Globus pallidus (tissue), 1 donor: ENCODE results near the gene SENP2.
"Not testable (repeated sequence)": the region's sequence is repeated elsewhere in the genome, so short reads cannot be mapped to it uniquely, and the experiment has no call there.

Source experiments
- DNase-seq: peaks from one replicate; pipeline ENCODE4 v3.0.0-alpha.2; 2015; ENCODE audit warnings: low spot score

SENP2 gene

DNA sequence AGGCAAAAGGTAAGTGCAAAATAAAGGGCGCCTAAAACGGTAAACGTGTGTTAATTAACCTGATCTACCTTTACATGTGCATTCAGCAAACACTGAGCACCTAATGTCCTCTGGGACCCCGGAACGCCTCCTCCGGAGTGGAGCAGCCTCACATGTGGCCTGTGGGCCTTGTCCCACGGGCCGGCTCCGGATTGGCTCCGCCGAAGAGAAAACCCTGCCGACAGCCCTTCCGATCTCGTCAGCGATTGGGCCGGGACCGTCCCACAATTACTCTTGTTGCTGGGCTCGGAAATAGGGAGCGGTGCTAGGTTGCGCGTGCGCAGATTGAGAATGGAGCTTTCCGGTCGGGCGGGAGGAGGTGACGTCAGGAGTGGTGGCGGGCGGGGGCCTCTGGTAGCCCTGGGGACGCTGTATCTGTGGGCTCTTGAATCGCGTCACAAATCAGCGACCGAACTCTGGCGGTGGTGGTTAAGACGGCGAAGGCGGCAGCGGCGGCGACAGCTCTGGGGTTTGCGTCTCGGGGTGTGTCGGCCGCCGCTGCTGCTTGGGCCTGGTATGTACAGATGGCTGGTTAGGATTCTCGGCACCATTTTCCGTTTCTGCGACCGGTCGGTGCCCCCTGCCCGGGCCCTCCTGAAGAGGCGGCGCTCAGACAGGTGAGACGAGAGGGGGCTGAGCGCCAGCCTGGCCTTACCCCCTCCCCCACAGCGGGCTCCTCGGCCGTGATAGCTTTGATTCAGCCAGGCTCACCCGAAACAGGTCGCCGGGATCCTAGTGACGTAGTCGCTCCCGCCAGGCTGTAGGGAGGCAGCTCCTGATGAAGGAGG lies at the start of gene SENP2:
TSS of gene SENP2 (plus strand) at position 437 of the 827 bp plus-strand sequence. CDS start at position 556, 119 bp downstream.
- peak; percentile 99 for DNase-seq

DNA sequence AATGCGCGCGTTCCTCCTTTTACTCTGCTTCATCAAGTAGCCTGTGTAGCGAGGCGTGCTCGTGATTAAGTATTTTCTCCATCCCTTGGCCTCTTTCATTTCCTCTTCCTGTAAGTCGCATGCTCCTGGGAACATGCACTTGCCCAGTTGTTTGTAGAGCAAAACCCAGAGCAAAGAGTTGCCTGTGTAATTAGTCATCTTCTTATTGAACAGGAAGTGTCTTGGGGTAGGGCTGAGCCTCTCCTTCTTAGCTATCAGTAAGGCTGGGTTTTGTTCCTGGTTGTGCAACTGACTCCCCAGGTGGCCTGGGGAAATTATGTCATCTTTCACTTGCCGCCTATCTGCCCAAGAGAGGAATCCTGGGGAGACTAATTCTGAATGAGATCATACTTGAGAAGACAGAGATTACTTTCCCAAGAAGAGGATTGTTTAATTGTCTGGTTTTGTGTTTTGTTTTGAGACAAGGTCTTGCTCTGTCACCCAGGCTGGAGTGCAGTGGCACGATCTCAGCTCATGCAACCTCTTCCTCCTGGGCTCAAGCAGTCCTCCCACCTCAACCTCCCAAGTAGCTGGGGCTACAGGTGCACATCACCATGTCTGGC lies 48.6 kb upstream of the SENP2 start:
- DNase-seq: no peak

GRCh38 chr3:185539934-185540333 lies 46.2 kb upstream of the SENP2 start:
- DNase-seq: no peak

DNA sequence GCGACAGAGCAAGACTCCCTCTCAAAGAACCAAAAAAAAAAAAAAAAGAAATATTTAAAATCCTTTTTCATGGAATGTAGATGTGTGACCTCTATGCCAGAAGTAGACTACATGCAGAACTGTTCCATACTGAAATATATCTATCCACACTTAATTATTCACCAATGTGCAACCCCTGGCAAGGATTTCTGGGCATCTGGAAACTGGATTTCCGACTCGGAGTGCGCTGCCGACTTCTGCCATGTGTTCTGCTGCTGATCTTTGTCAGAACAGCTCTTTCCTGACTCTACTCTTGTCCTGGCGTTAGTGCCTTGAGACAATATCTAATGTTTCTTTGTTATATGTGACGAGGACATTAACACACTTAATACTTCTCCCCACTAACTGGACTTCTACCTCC lies 45.4 kb upstream of the SENP2 start:
- no peak for DNase-seq

DNA sequence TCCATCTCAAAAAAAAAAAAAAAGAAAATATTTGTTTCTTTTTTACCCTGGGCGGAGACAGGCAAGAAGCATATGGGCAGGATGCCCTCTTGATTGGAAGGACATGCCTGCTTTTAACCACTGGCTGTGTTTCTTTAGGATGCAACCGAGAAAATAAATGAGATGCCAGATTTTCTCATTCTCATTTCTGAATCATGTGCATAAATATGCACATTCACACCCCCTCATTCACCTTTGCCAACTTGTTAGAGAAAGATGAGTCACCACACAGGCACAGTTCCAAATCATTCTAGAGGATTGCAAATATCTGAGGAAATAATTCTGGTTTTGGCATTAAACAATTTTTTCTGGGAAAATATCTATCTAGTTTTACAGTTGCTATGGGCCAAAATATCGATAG lies 37.0 kb upstream of the SENP2 start:
- no peak for DNase-seq

- no peak for DNase-seq
Observed at GRCh38 chr3:185549651-185550111, 36.4 kb upstream of the SENP2 start.

- no peak for DNase-seq
Observed at GRCh38 chr3:185552358-185552877, 33.7 kb upstream of the SENP2 start, which contains the start of gene LIPH. Gene LIPH (minus strand): TSS chr3:185552588. CDS start chr3:185552471, 117 bp downstream.

DNA sequence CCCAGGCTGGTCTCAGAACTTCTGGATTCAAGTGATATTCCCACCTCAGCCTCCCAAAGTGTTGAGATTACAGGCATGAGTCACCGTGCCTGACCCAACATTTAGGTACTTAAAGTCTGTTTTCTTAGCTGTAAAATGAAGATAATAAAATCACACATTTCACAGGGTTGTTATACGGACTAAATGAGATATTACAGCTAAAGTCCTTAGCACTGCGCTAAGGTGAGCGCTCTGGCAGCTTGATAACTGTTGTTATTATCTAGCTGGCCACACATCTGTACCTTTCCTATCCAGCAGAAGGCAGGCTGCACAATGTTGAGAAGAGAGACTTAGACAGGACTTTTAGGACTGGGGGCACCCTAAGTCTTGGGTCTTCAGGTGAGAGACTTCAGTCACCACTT lies 31.0 kb upstream of the SENP2 start:
- DNase-seq: no peak

DNA sequence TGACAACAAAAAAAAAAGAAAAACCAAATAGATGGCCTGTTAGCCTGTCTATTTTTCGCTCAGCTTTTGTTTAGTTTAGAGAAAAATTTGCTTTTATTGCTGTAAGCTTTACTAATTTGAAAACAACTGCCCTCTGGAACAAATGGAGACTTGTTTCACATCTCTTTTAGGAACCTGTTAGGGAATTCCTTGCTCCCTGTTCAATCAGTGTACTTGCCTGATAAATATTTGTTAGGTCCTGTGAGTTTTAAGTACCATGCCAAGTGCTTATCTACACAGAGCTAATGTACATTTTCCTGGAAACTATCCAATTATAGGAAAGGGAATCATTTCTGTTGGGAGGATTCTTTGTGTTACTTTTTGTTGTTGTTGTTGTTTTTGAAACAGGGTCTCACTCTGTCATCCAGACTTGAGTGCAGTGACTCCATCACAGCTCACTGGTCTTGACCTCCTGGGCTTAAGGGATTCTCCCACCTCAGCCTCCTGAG lies 30.2 kb upstream of the SENP2 start:
- DNase-seq: no peak

- DNase-seq: not testable (repeated sequence)
Observed at GRCh38 chr3:185556640-185557039, 29.5 kb upstream of the SENP2 start.

DNA sequence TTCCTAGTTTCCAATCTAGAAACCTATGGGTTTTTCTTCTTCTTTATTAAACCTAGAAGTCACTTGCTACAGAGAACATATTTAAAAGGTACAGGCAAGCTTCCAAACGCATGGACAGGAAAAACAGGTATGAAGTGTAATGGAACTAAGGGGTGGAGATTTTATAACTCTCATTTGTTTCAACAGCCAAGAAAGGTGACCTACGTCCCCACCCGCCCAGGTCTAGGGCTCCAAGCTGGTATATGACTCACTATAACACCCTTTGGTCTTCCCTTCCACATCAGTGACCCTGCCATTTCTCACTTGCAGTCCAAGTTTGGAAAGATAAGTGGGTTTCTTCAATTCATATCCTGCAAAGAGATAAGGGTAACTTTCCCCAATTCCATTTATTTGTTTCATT lies 27.7 kb upstream of the SENP2 start:
- no peak for DNase-seq

GRCh38 chr3:185559706-185560090 lies 26.4 kb upstream of the SENP2 start:
- no peak for DNase-seq

DNA sequence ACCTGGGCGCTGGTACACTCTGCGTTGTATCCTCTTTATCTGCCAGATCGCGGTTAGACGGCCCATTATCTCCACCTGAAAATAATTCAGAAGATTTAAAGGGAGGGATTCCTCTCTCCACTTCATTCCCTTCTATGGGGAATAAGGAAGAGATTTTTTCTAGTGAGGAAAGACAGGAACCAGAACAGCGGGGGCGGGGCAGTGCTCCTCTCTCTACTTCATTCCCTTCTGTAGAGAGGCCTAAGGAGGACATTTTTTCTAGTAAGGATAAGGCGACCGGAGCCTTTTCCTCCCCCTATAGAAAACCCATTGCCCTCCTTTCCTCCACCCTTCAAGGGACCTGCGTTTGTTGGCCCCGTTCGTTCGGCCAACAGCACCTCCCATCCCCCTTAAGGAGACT lies 25.4 kb upstream of the SENP2 start:
- no peak for DNase-seq

- DNase-seq: no peak
Observed at GRCh38 chr3:185561374-185561943, 24.6 kb upstream of the SENP2 start.

DNA sequence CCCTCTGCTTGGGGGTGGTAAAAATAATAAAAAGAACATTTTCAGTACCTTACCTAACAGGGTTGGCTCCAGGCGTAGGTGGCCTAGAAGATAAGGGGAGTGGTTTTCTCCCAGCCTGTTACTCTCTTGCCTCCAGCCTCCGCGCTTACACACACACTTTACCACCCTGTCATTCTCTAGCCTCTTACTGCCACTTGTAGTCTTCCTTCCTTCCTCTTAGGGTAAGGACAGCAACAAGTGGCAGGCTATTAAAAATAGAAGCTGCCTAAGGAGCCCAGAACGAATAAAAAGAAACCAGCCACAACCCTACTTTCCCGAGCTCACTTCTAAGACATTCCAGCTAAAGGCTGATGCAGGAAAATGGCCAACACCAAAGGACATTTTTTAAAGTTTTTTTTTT lies 24.1 kb upstream of the SENP2 start:
- no peak for DNase-seq

- DNase-seq: no peak
Observed at GRCh38 chr3:185572183-185572582, 13.9 kb upstream of the SENP2 start.

GRCh38 chr3:185575108-185575869 lies 10.8 kb upstream of the SENP2 start:
- DNase-seq: not testable (repeated sequence)

- no peak for DNase-seq
Observed at GRCh38 chr3:185582236-185582635, 3.9 kb upstream of the SENP2 start.

GRCh38 chr3:185582871-185583270 lies 3.2 kb upstream of the SENP2 start:
- DNase-seq: no peak

DNA sequence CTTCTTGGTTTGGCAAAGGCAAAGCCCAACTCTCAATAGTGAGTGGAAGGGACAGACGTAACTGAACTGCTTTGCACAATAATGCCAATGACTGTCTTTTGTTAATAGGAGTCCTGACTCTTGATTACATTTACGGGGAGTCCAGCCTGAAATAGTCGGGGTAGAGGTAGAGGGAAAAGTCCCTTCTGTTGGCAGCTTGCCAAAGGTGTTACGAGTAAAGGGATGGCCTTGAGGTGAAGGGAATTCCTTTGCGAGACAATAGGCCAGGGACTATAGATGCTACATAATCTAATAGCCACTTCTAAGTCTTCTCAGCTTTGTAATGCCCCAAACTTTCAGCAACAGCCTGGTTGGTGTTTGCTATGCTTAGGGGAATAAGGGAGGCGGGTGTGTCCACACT lies 2.2 kb upstream of the SENP2 start:
- no peak for DNase-seq

GRCh38 chr3:185584686-185585085 lies 1.4 kb upstream of the SENP2 start:
- no peak for DNase-seq

GRCh38 chr3:185585518-185585858 lies 607 bp upstream of the SENP2 start:
- no peak for DNase-seq
